HG02870 (cell line): ENCODE results near the gene DCANP1.
"Not testable (repeated sequence)": the region's sequence is repeated elsewhere in the genome, so short reads cannot be mapped to it uniquely, and the experiment has no call there.

Source experiments
- ATAC-seq: cut with Tn5 transposase; IDR thresholded peaks from one replicate; pipeline ENCODE4 v1.9.1; 2021; ENCODE audit warnings: mild to moderate bottlenecking, moderate library complexity; ENCODE audit not compliant: unreplicated experiment

Gene DCANP1, protein sequence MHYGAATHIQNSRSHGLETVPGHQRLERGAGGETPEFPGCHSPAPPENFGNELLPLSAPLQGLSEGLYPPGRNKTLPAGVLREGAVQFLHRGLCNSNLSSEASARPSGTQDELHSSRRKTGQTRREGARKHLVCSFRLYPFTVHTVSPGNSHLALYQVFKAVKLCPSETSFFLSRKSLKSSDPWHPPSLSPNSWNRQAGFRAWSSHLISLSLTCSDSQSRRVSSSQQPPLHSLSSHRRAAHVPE

DNA sequence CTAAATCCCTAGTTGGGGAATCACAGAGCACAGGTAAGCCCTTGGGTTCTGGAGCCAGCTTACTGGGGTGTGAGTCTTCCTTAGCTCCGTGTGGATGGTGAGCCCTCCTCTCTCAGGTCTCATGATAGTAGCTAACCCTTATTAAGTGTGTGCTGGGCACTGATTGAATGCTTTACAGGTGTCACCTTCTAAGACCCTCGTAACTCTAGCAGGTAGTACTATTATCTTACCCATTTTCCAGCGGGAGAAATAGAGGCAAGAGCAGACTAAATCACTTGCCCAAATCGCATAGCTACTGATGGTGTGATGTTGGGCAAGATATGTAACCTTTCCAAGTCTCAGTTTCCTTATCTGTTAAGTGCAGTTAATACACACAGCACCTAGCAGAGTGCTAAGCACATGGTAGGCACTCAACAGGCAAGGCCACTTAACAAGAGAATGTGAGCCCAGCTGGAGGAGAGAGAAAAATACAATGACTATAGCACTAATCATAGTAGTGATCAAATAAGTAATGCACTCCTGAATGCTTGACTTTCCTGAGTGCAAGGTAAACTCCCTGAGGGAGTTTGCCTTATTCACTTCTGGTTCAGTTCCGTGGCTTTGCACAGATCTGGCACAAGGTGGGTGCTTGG, at the start of gene DCANP1:
Gene DCANP1 (minus strand): TSS at position 51 of the 632 bp plus-strand sequence. CDS start 240 bp downstream, outside the sequence.
- no peak for ATAC-seq

DNA sequence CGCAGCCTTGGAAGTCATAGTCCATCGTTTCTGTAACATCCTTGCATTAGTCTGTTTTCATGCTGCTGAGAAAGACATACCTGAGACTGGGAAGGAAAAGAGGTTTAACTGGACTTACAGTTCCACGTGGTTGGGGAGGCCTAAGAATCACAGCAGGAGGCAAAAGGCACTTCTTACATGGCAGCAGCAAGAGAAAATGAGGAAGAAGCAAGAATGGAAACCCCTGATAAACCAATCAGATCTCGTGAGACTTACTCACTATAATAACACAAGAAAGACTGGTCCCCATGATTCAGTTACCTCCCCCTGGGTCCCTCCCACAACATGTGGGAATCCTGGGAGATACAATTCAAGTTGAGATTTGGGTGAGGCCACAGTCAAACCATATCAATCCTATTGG, 48.4 kb upstream of the DCANP1 start:
- not testable (repeated sequence) for ATAC-seq

DNA sequence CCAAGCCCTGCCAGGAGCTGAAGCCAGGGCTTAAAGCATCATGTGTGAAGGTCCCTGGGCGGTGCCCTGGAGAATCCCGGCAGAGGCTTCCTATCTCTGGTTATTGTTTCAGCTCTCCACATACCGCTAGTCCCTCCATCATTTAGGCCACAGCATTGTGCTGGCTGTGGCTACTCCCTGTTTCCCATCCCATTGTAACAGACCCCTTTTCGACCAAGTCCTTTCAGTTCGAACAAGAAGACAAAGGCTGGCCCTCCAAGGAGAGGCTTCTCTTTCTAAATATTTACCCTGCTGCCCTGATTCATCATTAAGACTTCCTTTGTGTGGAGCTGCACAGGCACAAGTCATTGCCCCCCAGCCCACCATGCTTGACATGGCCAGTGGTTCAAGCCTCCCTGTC, 47.0 kb upstream of the DCANP1 start:
- no peak for ATAC-seq

DNA sequence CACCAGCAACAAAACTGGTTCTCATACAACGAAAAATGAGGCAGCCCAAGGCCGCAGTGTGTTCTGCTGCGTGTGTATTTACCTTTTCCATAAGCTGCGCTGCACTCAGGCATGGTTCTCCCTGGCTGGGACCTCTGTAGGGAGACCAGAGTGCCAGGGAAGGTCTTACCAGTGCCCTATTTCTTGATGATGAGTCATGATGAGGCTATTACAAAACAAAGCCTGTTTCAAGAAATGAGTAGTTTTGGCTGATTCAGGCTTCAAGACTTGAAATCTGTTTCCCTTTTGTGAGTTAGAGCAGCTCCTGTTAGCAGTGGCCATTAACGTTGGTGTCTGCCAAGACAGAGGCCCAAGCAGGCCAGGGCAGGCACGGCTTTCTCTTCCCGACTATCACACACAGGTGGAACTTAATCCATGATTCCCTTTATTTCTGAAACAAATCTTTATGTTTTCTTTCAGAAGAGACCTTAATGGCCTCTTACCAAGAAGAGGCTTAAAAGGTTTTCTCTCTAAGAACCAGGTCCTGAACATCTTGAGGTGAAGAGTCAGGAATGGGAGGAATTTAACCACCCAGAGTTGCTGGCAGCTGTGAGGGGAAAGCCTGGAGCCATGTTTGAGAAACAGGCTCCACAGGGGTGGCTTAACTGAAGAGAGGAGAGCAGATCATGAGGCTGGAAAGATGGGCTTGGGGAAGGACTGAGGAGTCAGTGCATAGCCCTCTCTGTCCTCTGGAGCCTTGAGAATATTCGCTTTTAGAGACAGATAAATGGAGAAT, 46.4 kb upstream of the DCANP1 start:
- ATAC-seq: no peak

DNA sequence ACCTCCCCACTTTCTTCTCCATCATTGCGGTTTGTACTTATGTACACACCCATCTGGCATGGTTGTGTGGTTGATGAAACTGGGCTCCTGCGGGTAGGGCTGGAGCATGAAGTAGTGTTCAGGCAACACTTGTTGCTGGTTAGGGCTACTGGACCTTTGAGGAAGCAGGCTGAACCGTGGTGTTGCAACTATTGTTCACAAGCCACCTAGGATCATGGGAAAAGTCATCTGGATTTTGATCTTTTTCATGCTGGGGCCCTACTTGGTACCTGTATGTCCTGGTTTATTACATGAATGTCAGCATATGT, 45.1 kb upstream of the DCANP1 start:
- no peak for ATAC-seq

DNA sequence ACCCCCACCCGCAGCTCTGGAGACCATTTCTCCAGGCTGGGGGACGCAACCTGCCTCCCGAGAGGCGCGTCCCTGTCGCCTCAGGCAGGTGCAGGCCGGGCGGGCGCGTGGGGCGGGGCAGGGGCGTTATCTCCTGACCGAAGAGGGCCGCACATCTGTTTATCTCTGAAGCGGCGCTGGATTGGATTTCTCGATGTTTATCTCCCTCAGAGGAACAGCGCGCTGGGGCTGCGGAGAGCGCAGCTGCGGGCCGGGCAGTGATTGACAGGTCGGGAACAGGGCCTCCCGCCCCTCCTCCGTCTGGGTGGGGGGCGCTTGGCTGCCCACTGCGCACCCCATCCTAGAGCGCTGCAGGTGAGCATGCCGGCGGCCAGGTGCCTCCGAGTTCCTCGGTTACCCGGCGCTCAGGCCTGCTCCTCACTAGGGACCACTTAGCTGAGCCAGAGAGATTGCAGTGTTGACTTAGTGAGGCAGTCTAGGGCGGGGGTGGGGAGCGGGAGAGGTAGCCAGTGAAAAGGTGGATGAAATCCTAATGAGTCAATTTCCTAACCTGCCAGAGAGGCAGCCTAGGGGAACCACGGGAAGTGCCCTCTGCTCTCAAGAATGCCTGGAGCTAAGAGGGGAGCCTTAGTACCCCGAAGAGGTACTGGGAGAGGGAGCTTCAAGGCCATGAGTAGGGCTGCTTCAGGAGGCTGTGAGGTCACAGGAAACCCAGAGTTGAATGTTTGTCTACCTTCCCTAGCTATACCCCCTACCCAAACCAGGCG, 44.6 kb upstream of the DCANP1 start:
- no peak for ATAC-seq

DNA sequence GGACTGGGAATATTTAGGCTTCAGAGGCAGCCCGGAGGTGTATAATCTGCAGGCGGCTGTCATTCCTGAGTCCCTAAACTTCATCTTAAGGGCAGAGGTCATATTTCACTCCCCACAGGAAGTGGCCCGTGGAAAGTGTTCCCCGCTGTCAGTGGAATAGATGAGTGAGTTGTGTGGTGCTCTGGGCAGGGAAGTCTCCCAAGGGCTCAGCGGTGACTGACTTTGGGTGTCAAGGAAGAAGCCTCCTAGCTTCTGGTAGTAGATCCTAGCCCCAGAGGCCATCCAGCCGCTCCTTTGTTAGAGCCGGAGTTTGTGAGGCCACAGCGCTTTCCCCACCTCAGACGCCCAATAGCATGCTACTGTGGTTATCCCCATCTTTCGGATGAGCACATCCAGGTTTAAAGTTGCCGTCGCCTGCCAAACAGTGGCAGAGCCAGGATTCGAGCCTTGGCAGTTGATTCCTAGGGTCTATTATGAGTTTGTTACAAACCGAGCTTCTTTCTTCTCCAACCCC, 43.9 kb upstream of the DCANP1 start:
- ATAC-seq: no peak

DNA sequence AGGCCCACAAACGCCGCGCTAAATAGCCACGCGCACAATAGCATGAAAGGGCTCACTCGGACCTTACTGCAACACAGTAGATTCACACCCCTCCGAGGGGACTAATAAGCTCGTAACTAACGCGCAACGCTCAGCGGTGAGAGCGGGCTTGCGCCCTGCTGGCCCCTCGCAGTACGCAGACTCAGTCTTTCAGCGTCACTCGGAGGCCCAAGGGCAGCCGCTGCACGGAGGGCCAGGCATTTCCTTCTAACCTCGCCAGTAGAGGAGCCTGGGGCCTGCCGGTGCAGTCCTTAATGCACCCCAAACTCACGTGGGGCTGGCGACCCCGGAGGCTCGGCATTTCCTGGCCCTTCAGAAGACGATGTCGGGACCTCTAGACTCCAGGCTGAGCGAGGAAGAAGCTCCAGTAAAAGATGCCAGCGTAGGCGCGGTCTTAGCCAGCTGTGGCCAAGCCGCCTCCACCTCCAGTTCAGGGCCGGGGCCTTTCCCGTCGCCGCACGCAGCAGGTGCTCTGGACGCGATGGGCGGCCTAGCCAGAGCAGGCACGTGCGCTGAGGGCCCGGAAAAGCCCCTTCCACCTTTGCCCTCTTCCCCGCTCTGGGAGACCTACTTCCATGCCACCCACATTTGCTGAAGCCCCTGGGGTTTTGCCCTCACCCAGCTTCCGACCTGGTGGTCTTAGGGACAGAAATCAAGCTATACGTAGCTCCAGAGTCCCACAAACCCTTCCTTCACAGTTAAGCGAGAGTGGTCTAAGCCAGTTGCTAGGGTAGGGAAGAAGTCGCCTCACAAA, 43.3 kb upstream of the DCANP1 start:
- no peak for ATAC-seq

DNA sequence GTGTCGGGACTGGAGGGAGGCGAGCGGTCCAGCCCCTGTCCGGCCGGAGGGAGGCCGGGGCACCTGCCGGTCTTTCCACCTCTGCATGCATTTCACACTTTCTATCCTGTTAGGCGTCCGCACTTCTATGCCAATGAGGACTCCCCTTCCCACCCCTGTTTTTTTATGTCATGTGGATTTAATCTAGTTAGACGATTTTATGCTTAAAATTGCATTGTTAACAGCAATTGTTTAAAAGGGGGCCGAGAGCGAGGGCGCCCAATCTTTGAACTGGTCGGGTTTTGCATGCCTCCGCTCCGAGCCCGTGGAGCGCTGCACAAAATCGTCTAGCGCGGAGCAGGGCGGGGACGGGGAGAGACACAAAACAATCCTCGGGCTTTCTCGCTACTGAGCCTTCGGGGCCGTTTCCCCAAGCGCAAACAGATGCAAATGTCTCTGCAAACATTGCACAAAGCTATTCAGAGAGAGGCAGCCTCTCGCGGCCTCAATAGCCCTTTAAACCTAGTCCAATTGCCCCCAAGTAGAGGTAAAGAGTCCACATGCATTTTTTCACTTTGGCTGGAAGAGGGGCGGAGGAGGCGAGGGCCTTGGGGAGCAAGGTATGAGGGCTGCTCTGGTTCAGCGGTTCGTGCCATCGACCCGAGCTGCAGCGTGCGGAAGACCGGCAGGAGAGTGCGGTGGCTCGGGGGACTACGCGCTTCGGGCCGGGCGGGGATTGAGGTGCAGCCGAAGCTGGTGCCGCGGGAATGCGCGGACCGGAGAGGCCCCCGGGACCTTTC, 42.5 kb upstream of the DCANP1 start:
- no peak for ATAC-seq

DNA sequence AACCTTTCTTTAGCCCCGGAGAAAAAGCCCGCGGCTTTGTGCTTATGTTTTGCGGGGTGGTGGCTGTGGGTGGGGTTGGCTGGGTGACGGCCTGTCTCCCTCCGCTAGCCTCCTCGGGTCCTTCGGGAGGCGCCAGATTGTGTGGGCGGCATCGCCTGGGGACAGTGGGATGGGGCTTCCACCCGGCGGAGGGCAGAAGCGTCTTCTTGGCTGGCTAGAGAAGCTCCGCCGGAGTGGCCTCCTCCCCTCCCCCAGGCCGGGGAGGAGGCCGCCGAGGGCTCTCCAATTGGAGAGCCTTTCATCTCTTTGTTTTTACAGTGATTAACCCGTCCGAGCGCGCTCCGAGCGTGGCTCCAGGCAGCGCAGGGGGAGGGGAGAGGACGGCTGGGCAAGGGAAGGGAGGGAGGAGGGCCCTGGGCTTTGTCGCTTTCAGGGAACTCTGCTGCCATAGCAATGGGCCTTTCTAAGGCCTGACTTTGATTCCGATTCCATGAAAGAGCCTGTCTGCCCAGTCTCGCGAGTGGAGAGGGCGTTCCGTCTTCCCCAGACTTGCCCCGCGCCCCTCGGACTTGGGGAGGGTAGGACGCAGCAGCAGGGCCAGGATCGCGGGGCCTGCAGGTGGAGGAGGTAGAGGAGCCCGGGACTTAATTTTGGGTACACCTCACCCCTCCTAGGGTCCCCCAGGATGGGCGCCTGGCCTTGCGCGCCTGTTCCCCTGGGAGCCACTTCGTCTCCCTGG, 41.7 kb upstream of the DCANP1 start:
- ATAC-seq: no peak

DNA sequence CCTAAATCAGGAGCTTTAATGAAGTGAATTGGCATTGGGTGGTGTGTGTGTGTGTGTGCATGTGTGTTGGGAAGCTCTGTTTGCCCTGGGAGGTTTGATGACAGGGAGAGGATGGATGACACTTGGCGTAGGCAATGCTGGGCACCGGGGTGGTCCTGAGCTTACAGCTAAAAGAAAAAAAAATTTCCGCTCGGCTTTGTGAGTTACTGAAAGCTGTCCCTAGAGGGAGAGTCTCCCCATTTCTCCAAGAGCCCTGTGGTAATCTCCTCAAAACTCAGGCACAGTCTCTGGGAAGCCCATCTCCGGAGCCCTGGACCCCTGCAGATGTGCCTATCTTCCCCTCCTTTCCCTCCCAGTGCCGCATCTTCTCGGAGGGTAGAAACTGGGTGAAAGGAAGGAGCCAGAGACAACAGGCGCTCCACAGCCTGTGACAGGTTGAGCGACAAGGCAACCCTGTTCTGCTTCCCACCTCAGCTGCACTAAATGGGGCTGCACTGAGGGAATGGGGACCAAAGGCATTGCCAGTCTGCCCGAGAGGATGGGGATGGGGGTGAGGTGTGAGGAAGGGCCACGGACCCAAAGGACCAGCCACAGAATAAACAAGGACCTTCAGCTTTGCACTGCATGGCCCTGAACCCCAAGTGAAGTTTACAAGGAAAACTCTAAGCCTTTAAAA, 40.8 kb upstream of the DCANP1 start:
- no peak for ATAC-seq

DNA sequence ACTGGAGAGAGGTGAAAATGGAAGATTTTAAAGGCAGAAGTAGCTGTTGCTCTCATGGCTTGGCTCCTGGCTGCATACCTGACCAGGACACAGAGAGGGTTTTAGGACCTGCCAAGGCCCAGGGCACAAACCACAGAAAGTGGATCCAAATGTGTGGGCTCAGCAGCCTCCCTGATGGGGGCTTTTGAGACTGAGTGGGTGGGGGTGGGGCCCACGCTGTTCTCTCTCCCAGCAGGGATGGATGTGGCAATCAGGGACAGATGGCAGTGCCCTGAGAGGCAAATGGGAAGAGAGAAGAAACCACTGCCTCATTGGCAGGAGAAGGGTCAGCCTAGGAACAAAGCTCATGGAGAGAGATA, 39.9 kb upstream of the DCANP1 start:
- ATAC-seq: no peak

DNA sequence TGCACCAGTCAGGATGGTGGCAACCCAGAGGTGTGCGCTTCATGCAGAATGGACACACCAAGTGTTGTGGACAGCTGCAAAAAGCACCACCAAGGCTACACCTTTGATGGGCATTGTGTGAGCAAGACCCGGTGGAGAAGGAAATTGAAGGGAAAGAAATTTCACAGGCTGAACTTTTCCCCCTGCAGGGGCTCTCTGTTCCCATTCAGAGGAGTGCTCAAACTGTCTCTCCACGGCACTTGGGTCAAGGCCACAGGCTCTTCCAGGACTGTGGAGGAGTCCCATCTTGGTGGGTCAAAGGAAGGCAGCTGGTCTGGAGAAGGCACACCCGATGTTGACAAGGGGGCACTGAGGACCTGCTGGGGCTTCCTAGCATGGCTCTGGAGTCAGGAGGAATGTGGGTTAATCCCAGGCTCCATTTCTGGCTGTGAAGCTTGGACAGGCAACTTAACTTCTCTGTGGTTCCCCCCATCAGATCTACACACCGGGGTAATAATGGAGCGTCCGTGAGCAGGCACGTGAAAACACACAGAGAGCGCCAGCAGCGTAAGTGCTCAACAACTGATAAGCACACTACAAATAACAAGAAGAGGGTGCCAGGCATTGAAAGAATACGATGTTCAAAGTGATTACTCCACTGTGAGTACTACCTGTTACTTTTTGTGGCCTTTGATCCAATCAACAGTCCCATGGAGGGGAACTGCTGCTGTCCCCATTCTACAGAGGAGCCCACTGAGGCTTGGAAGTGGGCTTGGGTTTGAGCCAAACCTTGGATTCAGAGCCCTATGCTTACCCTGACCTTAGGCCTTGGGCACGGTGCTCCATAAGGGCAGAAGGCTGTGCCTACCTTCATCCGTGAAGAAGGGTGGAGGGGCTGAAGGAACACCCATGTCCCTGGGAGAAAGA, 39.2 kb upstream of the DCANP1 start:
- no peak for ATAC-seq

DNA sequence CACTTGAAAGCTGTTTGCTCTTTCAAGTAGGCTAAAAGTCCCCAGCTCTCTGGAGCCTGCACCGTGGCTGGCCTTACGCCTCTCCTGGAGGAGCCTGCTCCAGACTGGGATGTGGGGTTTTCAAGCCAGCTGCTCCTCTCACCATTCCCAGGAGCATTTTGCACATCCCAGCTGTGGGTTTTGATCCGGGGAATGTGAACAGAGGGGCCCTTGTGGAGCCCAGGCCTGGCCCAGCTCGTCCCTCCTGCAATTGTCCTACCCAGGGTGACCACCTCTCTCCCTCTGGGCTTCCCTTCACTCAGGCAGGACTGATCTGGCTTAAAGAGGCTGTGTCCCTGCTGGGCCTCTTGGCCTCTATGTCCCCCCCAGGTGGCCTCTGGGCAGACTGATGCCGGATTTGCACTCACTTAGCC, 37.5 kb upstream of the DCANP1 start:
- ATAC-seq: no peak

DNA sequence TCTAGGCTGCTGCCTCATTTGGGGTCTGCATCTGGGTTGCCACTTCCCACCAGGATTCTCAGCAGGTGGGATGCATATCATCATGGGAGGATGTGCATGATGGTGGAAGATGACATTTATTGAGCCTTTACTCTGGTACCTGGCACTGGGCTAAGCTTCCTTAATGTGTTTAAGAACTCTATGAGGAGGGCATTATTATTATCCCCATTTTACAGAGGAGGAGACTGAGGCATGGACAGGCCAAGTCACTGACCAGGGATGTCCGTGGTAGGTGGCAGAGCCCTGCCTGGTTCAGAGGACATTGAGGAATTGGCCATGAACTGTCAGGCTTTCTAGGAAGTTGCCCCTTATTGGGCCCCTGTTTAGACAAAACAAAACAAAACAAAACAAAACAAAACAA, 36.1 kb upstream of the DCANP1 start:
- ATAC-seq: no peak

DNA sequence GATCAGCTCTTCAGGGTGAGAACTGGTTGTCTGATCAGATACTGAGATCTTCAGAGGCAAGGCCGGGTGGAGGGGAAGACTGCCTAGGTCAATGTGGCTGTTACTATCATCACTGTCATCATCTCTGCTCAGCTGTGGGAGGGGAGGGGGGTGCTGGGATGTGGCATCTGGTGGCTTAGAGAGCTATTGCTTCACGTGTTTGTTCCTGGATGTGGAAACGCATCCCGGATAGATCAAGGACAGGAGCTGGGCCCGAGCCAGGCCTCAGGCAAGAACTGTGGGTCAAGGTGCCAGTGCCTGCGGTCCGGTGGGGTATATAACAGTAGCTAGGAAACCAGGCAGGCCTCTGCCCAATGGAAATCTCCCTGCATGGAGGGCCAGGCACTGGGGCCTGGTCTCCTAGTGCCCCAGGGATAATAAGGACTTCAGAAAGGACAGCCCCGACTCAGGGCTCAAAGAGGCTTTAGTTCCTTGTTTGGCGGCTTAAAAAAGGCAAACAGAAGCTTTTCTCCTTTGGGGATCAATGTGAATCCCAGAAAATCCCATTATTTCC, 35.3 kb upstream of the DCANP1 start:
- ATAC-seq: no peak

DNA sequence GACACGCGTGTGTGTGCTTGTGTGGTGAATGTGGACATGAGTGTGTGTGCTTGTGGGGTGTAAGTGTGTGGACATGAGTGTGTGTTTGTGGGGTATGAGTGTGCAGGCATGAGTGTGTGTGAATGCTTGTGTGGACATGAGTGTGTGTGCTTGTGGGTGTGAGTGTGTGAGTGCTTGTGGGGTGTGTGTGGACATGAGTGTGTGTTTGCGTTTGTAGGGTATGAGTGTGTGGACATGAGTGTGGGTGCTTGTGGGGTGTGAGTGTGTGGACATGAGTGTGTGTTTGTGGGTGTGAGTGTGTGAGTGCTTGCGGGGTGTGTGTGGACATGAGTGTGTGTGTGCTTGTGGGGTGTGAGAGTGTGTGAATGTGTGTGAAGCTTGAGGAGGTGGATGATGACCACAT, 34.8 kb upstream of the DCANP1 start:
- no peak for ATAC-seq
